PC-9 (cell line): ENCODE data around the gene ZNF45. TPM values are rescaled to one million over a fixed set of nuclear protein-coding genes. Genes with fewer than 3 reads are reported as not detected.
A peak's percentile ranks its signal among the peaks of the same experiment; 100 is the strongest.
"Not testable (repeated sequence)": the region's sequence is repeated elsewhere in the genome, so short reads cannot be mapped to it uniquely, and the experiment has no call there.

ENCODE experiments used
- BruUV-seq: library from RNA; stranded (reverse); fragments of 400-500 nt; replicated peaks from 2 replicates; lab custom pipeline; 2021; lab: Mats Ljungman, UMichigan
- CTCF ChIA-PET: fragments of 300-600 bp; sonication (Branson Sonifier 250); formaldehyde crosslinking; loops from one replicate; lab custom pipeline; 2022; ENCODE audit warnings: antibody characterized with exemption; lab: Charles Lee
- POLR2A ChIA-PET: fragments of 300-600 bp; sonication (Branson Sonifier 250); formaldehyde crosslinking; loops from one replicate; lab custom pipeline; 2022; ENCODE audit warnings: antibody characterized with exemption; ENCODE audit not compliant: unreplicated experiment; lab: Charles Lee
- DNase-seq, 2 experiments: peaks; one replicate each; pipeline versions ENCODE4 v3.0.0 to v3.0.0-alpha.2; 2015 to 2022; ENCODE audit warnings: mixed read lengths in 1 of 2
- H2AFZ ChIP-seq: fragments of 200-600 bp; sonication (generic); 2 replicates; pipeline ENCODE4 v1.8.1; 2017; ENCODE audit warnings: antibody characterized with exemption
- H3F3A ChIP-seq: fragments of 200-600 bp; sonication (generic); 2 replicates; pipeline ENCODE4 v1.8.1; 2017; ENCODE audit warnings: antibody characterized with exemption, mild to moderate bottlenecking, low read depth; ENCODE audit not compliant: insufficient read depth
- H3K27ac ChIP-seq: fragments of 200-600 bp; sonication (generic); 2 replicates; pipeline ENCODE4 v1.6.1; 2016; ENCODE audit warnings: mixed run types
- H3K27me3 ChIP-seq: fragments of 200-600 bp; sonication (generic); 2 replicates; pipeline ENCODE4 v1.6.1; 2016; ENCODE audit warnings: low read depth, mixed run types; ENCODE audit not compliant: insufficient read depth
- H3K36me3 ChIP-seq: fragments of 200-600 bp; sonication (generic); 2 replicates; pipeline ENCODE4 v1.6.1; 2016; ENCODE audit warnings: low read depth, mixed run types
- H3K4me1 ChIP-seq: fragments of 200-600 bp; sonication (generic); replicated peaks from 2 replicates; pipeline ENCODE4 v1.6.1; 2016; ENCODE audit warnings: mixed run types; ENCODE audit not compliant: insufficient read depth
- H3K4me2 ChIP-seq: fragments of 200-600 bp; sonication (generic); 2 replicates; pipeline ENCODE4 v1.6.1; 2017; ENCODE audit warnings: mixed run types
- H3K4me3 ChIP-seq: fragments of 200-600 bp; sonication (generic); 2 replicates; pipeline ENCODE4 v1.6.1; 2016; ENCODE audit warnings: mixed run types
- H3K79me2 ChIP-seq: fragments of 200-600 bp; sonication (generic); 2 replicates; pipeline ENCODE4 v1.6.1; 2017; ENCODE audit warnings: low read depth, mixed run types
- H3K9me2 ChIP-seq: fragments of 200-600 bp; sonication (generic); 2 replicates; pipeline ENCODE4 v1.8.1; 2017; ENCODE audit warnings: mild to moderate bottlenecking; ENCODE audit not compliant: insufficient read depth
- H3K9me3 ChIP-seq: fragments of 200-600 bp; sonication (generic); 2 replicates; pipeline ENCODE4 v1.8.1; 2016; ENCODE audit warnings: low read depth; ENCODE audit not compliant: insufficient read depth
- H4K20me1 ChIP-seq: fragments of 200-600 bp; sonication (generic); 2 replicates; pipeline ENCODE4 v1.8.1; 2017; ENCODE audit not compliant: insufficient read depth
- EZH2 ChIP-seq: fragments of 200-600 bp; sonication (generic); IDR thresholded peaks from 2 replicates; pipeline ENCODE4 v1.8.0; 2017; ENCODE audit warnings: antibody characterized with exemption, low read depth
- intact Hi-C: fragments of 100-400 bp; cut with micrococcal nuclease; formaldehyde crosslinking; loops from one replicate; pipeline ENCODE4 v1.10.0; 2022; ENCODE audit not compliant: unreplicated experiment
- total RNA-seq: library from RNA; stranded (reverse); gene quantifications from 2 replicates; pipeline ENCODE4 v1.2.3, GENCODE V29; 2021
- TF ChIP-seq, protein P1 (sequence below): fragments of 200-600 bp; sonication (generic); conservative IDR thresholded peaks from 2 replicates; pipeline ENCODE4 v1.6.1; 2017; ENCODE audit warnings: mixed run types, antibody characterized with exemption, mild to moderate bottlenecking, moderate library complexity

Gene ZNF45
- total RNA-seq, 1 experiment from 2014 or later, result 10.3 TPM

DNA sequence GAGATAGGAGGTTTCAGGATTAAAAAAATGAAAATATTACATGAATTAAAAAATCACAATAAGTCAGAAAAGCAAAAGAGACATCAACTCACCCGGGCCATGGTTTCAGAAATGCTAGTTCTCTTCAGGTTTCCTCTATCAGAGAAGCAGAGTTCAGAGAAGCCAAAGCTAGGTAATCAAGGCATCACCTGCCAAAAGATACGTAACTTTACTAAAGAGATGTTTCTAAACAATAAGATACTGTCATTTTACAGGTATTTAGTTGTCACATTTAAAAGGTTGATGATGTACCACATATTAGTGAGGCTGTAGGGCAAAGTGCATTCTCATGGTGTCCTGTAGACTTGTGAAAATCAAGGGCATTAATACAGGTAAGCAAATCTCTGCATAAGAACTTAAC, 51.2 kb downstream of the ZNF45 start, which contains the start of gene ZNF404:
Gene ZNF404, minus strand, starts transcription at position 101 of the 400 bp plus-strand sequence.
- H3K9me2 ChIP-seq, result no peaks in the 10 kb centered on the region
- H3K9me3 ChIP-seq, result peaks cover 26% of the 10 kb centered on the region
- H3F3A ChIP-seq, result no peaks in the 10 kb centered on the region
- no peak for DNase-seq
- no peaks in the 10 kb centered on the region for H3K79me2 ChIP-seq
- H3K36me3 ChIP-seq, result no peaks in the 10 kb centered on the region
- CTCF ChIA-PET, result no interaction called here
- no peaks in the 10 kb centered on the region for H4K20me1 ChIP-seq
- no peak within 1 kb of the TSS for H3K4me3 ChIP-seq
- TF ChIP-seq, protein P1, sequence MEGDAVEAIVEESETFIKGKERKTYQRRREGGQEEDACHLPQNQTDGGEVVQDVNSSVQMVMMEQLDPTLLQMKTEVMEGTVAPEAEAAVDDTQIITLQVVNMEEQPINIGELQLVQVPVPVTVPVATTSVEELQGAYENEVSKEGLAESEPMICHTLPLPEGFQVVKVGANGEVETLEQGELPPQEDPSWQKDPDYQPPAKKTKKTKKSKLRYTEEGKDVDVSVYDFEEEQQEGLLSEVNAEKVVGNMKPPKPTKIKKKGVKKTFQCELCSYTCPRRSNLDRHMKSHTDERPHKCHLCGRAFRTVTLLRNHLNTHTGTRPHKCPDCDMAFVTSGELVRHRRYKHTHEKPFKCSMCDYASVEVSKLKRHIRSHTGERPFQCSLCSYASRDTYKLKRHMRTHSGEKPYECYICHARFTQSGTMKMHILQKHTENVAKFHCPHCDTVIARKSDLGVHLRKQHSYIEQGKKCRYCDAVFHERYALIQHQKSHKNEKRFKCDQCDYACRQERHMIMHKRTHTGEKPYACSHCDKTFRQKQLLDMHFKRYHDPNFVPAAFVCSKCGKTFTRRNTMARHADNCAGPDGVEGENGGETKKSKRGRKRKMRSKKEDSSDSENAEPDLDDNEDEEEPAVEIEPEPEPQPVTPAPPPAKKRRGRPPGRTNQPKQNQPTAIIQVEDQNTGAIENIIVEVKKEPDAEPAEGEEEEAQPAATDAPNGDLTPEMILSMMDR, result no peak
- no peak for TF ChIP-seq EZH2
- no peaks in the 10 kb centered on the region for H3K4me1 ChIP-seq
- H3K27ac ChIP-seq, result no peak within 1 kb of the TSS
- H3K27me3 ChIP-seq, result no peaks in the 10 kb centered on the region
- H2AFZ ChIP-seq, result no peak within 1 kb of the TSS
- H3K4me2 ChIP-seq, result no peak within 1 kb of the TSS
- BruUV-seq, result no TSS peak
- POLR2A ChIA-PET, result no interaction called here
- intact Hi-C loops, result no loop called here

DNA sequence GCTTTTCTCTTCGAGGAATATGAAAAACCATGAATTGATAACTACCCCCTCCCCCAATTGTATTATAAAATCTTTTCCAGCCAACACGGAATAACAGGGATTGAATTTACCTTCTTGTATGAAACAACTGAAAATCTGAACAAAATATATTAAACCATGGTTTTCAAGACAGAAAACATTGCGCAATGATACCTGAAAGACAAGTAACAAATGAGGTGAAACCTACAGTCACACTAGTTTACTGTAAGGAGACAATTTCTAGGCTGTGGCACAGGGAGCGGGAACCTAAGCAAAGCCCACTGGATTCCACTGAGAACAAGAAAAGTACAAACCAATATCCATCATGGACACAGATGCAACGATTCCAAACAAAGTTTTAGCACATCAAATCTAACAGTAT, 54.6 kb downstream of the ZNF45 start:
- H3K4me1 ChIP-seq, result no peaks in the 10 kb centered on the region
- H3K9me2 ChIP-seq, result no peaks in the 10 kb centered on the region
- H3K79me2 ChIP-seq, result no peaks in the 10 kb centered on the region
- H3K36me3 ChIP-seq, result no peaks in the 10 kb centered on the region
- no peak overlapping the region for H2AFZ ChIP-seq
- intact Hi-C loops, result no loop called here
- H3K9me3 ChIP-seq, result peaks cover 38% of the 10 kb centered on the region
- no peak for TF ChIP-seq EZH2
- TF ChIP-seq, protein P1, result no peak
- H3F3A ChIP-seq, result no peaks in the 10 kb centered on the region
- ChIA-PET CTCF (no interaction called here), POLR2A (no interaction called here)
- H3K4me3 ChIP-seq, result no peak overlapping the region
- H4K20me1 ChIP-seq, result no peaks in the 10 kb centered on the region
- no peak overlapping the region for H3K27ac ChIP-seq
- H3K27me3 ChIP-seq, result no peaks in the 10 kb centered on the region
- BruUV-seq, result no TSS peak
- no peak overlapping the region for H3K4me2 ChIP-seq
- DNase-seq, result no peak

DNA sequence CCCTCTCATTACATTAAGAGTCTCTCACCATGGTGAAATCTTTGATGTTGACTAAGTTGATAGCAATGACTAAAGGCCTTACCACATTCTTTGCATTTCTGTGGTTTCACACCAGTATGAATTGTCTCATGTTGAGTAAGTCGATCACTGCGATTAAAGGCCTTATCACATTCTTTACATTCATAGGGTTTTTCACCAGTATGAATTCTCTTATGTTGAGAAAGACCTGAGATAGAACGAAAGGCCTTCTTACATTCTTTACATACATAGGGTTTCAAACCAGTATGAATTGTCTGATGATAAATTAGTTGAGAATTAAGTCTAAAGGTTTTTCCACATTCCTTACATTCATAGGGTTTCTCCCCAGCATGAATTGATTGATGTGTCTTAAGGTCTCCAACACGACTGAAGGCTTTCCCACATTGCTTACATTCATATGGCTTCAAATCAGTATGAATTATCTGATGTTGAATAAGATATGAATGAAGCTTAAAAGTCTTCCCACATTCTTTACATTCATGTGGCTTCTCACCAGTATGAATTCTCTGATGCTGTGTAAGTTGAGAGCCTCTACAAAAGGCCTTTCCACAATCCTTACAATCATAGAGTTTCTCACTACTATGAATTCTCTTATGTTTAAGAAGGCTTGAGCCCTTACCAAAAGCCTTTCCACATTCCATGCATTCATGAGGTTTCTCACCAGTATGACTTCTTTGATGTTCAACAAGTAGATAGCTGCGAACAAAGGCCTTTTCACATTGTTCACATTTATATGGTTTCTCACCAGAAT, 62.3 kb downstream of the ZNF45 start:
- intact Hi-C loops, result no loop called here
- H3K36me3 ChIP-seq, result no peaks in the 10 kb centered on the region
- no peaks in the 10 kb centered on the region for H3K9me2 ChIP-seq
- no peak overlapping the region for H3K4me2 ChIP-seq
- H3K79me2 ChIP-seq, result no peaks in the 10 kb centered on the region
- POLR2A ChIA-PET, result no interaction called here
- no peak overlapping the region for H3K27ac ChIP-seq
- no peak overlapping the region for H3K4me3 ChIP-seq
- H4K20me1 ChIP-seq, result no peaks in the 10 kb centered on the region
- H3K27me3 ChIP-seq, result no peaks in the 10 kb centered on the region
- no TSS peak for BruUV-seq
- no peaks in the 10 kb centered on the region for H3K4me1 ChIP-seq
- no peak for TF ChIP-seq EZH2
- TF ChIP-seq, protein P1, result no peak
- H2AFZ ChIP-seq, result no peak overlapping the region
- CTCF ChIA-PET, result no interaction called here
- H3K9me3 ChIP-seq, result peaks cover 60% of the 10 kb centered on the region
- peaks cover 7% of the 10 kb centered on the region for H3F3A ChIP-seq
- DNase-seq, result peak in 1 of 2 experiments; percentile 52

DNA sequence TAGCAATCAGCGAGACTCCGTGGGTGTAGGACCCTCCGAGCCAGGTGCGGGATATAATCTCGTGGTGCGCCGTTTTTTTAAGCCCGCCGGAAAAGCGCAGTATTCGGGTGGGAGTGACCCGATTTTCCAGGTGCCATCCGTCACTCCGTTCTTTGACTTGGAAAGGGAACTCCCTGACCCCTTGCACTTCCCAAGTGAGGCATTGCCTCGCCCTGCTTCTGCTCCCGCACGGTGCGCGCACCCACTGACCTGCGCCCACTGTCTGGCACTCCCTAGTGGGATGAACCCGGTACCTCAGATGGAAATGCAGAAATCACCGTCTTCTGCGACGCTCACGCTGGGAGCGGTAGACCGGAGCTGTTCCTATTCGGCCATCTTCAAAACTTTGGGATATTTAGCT, 68.2 kb downstream of the ZNF45 start:
- CTCF ChIA-PET, BruUV-seq, H2AFZ ChIP-seq, POLR2A ChIA-PET, H3K4me1 ChIP-seq, H4K20me1 ChIP-seq, H3K9me2 ChIP-seq, H3K27ac ChIP-seq, H3K4me3 ChIP-seq, DNase-seq, H3K4me2 ChIP-seq, H3K36me3 ChIP-seq, intact Hi-C loops, H3K79me2 ChIP-seq, H3F3A ChIP-seq, H3K27me3 ChIP-seq: not testable (repeated sequence)
- peaks cover 21% of the 10 kb centered on the region for H3K9me3 ChIP-seq
